IPS-18a (cell line): ENCODE results near the gene CLEC5A.

Experiments used
- H3K27ac ChIP-seq: one replicate; pipeline ENCODE4 v1.5.1; 2013; ENCODE audit warnings: low read length
- H3K27me3 ChIP-seq: one replicate; pipeline ENCODE4 v1.6.1; 2013; ENCODE audit warnings: mild to moderate bottlenecking, low read length; ENCODE audit not compliant: control insufficient read depth, insufficient read depth
- H3K36me3 ChIP-seq: one replicate; pipeline ENCODE4 v1.6.1; 2013; ENCODE audit warnings: low read depth, low read length; ENCODE audit not compliant: control insufficient read depth
- H3K4me1 ChIP-seq: one replicate; pipeline ENCODE4 v1.6.1; 2013; ENCODE audit warnings: low read depth, low read length; ENCODE audit not compliant: control insufficient read depth
- H3K4me3 ChIP-seq: one replicate; pipeline ENCODE4 v1.5.1; 2013; ENCODE audit warnings: low read length
- H3K9ac ChIP-seq: one replicate; pipeline ENCODE4 v1.6.1; 2013; ENCODE audit warnings: mild to moderate bottlenecking, low read length, moderate library complexity
- H3K9me3 ChIP-seq: one replicate; pipeline ENCODE4 v1.6.1; 2013; ENCODE audit warnings: low read depth, low read length; ENCODE audit not compliant: control insufficient read depth

Gene CLEC5A

GRCh38 chr7:141891336-141891735, 55.4 kb downstream of the CLEC5A start:
- Histone ChIP-seq H3K4me1 (no peaks in the 10 kb centered on the region), H3K27me3 (no peaks in the 10 kb centered on the region), H3K9ac (no peak overlapping the region), H3K27ac (no peak overlapping the region), H3K4me3 (no peak overlapping the region), H3K36me3 (no peaks in the 10 kb centered on the region), H3K9me3 (no peaks in the 10 kb centered on the region)

- H3K9ac ChIP-seq = no peak overlapping the region
- no peak overlapping the region for H3K27ac ChIP-seq
- H3K4me1 ChIP-seq = no peaks in the 10 kb centered on the region
- H3K9me3 ChIP-seq = no peaks in the 10 kb centered on the region
- H3K27me3 ChIP-seq = no peaks in the 10 kb centered on the region
- H3K4me3 ChIP-seq = no peak overlapping the region
- H3K36me3 ChIP-seq = no peaks in the 10 kb centered on the region
These were observed 57.5 kb downstream of the CLEC5A start for GRCh38 chr7:141889321-141889720.

GRCh38 chr7:141884539-141885225, 62.1 kb downstream of the CLEC5A start:
- no peaks in the 10 kb centered on the region for H3K9me3 ChIP-seq
- H3K27me3 ChIP-seq = no peaks in the 10 kb centered on the region
- no peaks in the 10 kb centered on the region for H3K4me1 ChIP-seq
- no peaks in the 10 kb centered on the region for H3K36me3 ChIP-seq
- H3K9ac ChIP-seq = no peak overlapping the region
- H3K27ac ChIP-seq = no peak overlapping the region
- no peak overlapping the region for H3K4me3 ChIP-seq

GRCh38 chr7:141880960-141881359, 65.8 kb downstream of the CLEC5A start:
- Histone ChIP-seq H3K27me3 (no peaks in the 10 kb centered on the region), H3K4me3 (no peak overlapping the region), H3K4me1 (peaks cover 4% of the 10 kb centered on the region), H3K27ac (no peak overlapping the region), H3K9ac (no peak overlapping the region), H3K36me3 (no peaks in the 10 kb centered on the region), H3K9me3 (no peaks in the 10 kb centered on the region)

GRCh38 chr7:141877365-141877764, 69.4 kb downstream of the CLEC5A start:
- no peaks in the 10 kb centered on the region for H3K9me3 ChIP-seq
- H3K9ac ChIP-seq = no peak overlapping the region
- no peaks in the 10 kb centered on the region for H3K36me3 ChIP-seq
- no peak overlapping the region for H3K4me3 ChIP-seq
- peaks cover 19% of the 10 kb centered on the region for H3K4me1 ChIP-seq
- no peak overlapping the region for H3K27ac ChIP-seq
- no peaks in the 10 kb centered on the region for H3K27me3 ChIP-seq
